ENCODE results near the gene PRMT2.

PRMT2 gene

GRCh38 chr21:46646541-46647154 lies 11.2 kb downstream of the PRMT2 start:
- Histone ChIP-seq H3K4me3 (replicated peaks; ENCODE audit: insufficient read depth, low read length) (no peak overlapping the region), H3K27ac (replicated peaks) (no peak overlapping the region), H3K27me3 (ENCODE audit: insufficient read depth, poor library complexity, severe bottlenecking) (no peaks in the 10 kb centered on the region)
- TF ChIP-seq GABPA (IDR thresholded peaks at IDR 0.05; ENCODE audit: low read depth), result no peak
- TF ChIP-seq POLR2AphosphoS5 (IDR thresholded peaks at IDR 0.05; ENCODE audit: low read depth), result no peak
- no peak for TF ChIP-seq REST (IDR thresholded peaks at IDR 0.05; ENCODE audit: insufficient replicate concordance, low read depth)
- TF ChIP-seq SPI1 (IDR thresholded peaks at IDR 0.05; ENCODE audit: borderline replicate concordance, low read depth), result no peak
- no peak for TF ChIP-seq CTCF (IDR thresholded peaks at IDR 0.05; ENCODE audit: insufficient read depth, low read length)
- no peak for DNase-seq (ENCODE audit: low read depth in 1 of 2, low spot score in 1 of 2)

- no peak for DNase-seq (ENCODE audit: low read depth in 1 of 2, low spot score in 1 of 2)
- TF ChIP-seq POLR2AphosphoS5 (IDR thresholded peaks at IDR 0.05; ENCODE audit: low read depth) (no peak), SPI1 (IDR thresholded peaks at IDR 0.05; ENCODE audit: borderline replicate concordance, low read depth) (no peak), GABPA (IDR thresholded peaks at IDR 0.05; ENCODE audit: low read depth) (no peak), REST (IDR thresholded peaks at IDR 0.05; ENCODE audit: insufficient replicate concordance, low read depth) (no peak), CTCF (IDR thresholded peaks at IDR 0.05; ENCODE audit: insufficient read depth, low read length) (no peak)
- H3K4me3 ChIP-seq (replicated peaks; ENCODE audit: insufficient read depth, low read length), result no peak overlapping the region
- no peaks in the 10 kb centered on the region for H3K27me3 ChIP-seq (ENCODE audit: insufficient read depth, poor library complexity, severe bottlenecking)
- H3K27ac ChIP-seq (replicated peaks), result no peak overlapping the region
Measured at GRCh38 chr21:46648539-46648938, 13.1 kb downstream of the PRMT2 start.

- TF ChIP-seq REST (IDR thresholded peaks at IDR 0.05; ENCODE audit: insufficient replicate concordance, low read depth), result no peak
- TF ChIP-seq CTCF (IDR thresholded peaks at IDR 0.05; ENCODE audit: insufficient read depth, low read length), result no peak
- TF ChIP-seq GABPA (IDR thresholded peaks at IDR 0.05; ENCODE audit: low read depth), result no peak
- TF ChIP-seq SPI1 (IDR thresholded peaks at IDR 0.05; ENCODE audit: borderline replicate concordance, low read depth), result no peak
- TF ChIP-seq POLR2AphosphoS5 (IDR thresholded peaks at IDR 0.05; ENCODE audit: low read depth), result no peak
- Histone ChIP-seq H3K4me3 (replicated peaks; ENCODE audit: insufficient read depth, low read length) (no peak overlapping the region), H3K27ac (replicated peaks) (no peak overlapping the region), H3K27me3 (ENCODE audit: insufficient read depth, poor library complexity, severe bottlenecking) (no peaks in the 10 kb centered on the region)
- no peak for DNase-seq (ENCODE audit: low read depth in 1 of 2, low spot score in 1 of 2)
Measured at GRCh38 chr21:46649356-46649755, 13.9 kb downstream of the PRMT2 start.
